A549 (cell line): ENCODE data around the gene TTN. TPM values are rescaled to one million over a fixed set of nuclear protein-coding genes. Genes with fewer than 3 reads are reported as not detected.
"Not testable (repeated sequence)": the region's sequence is repeated elsewhere in the genome, so short reads cannot be mapped to it uniquely, and the experiment has no call there.

Source experiments
- ATAC-seq, 2 experiments: fragments of 200-7000 bp in 1 of 2; fragments of >200 bp in 1 of 2; cut with Nextera tagmentation in 1 of 2; cut with Tn5 transposase in 1 of 2; 3 replicates each; pipeline versions ENCODE4 v1.8.0 to v1.9.1; 2018 to 2020; ENCODE audit warnings: mild to moderate bottlenecking in 1 of 2, moderate library complexity in 1 of 2
- CTCF ChIA-PET: fragments of 300-600 bp; sonication (Branson Sonifier 250); formaldehyde crosslinking; extraction: SDS; loops from one replicate; lab custom pipeline; 2021; ENCODE audit warnings: antibody characterized with exemption, inconsistent platforms; lab: Yijun Ruan, JAX
- POLR2A ChIA-PET: fragments of 350-600 bp; formaldehyde crosslinking; extraction: SDS; loops from one replicate; lab custom pipeline; 2021; ENCODE audit warnings: antibody characterized with exemption, inconsistent platforms; lab: Yijun Ruan, JAX
- DNase-seq, 2 experiments: peaks; one replicate each; pipeline versions ENCODE4 v3.0.0 to v3.0.0-alpha.2; 2011 to 2016; ENCODE audit warnings: low read depth in 1 of 2, low spot score in 1 of 2
- FAIRE-seq: peaks from 2 replicates; lab custom pipeline; 2011; peaks lifted over from hg19 to GRCh38; lab: Jason Lieb, UNC
- H3K27ac ChIP-seq, 2 experiments: fragments of >200 bp; sonication (Bioruptor Twin); formaldehyde crosslinking; 3 replicates each; pipeline ENCODE4 v1.5.1; 2016 to 2017
- H3K4me1 ChIP-seq: fragments of >200 bp; sonication (Bioruptor Twin); formaldehyde crosslinking; 3 replicates; pipeline ENCODE4 v1.6.1; 2016
- H3K4me2 ChIP-seq: fragments of >200 bp; sonication (Bioruptor Twin); formaldehyde crosslinking; 3 replicates; pipeline ENCODE4 v1.6.1; 2016
- H3K4me3 ChIP-seq: fragments of >200 bp; sonication (Bioruptor Twin); formaldehyde crosslinking; 3 replicates; pipeline ENCODE4 v1.5.1; 2016
- H3K9me3 ChIP-seq: fragments of >200 bp; sonication (Bioruptor Twin); formaldehyde crosslinking; 3 replicates; pipeline ENCODE4 v1.6.1; 2016
- CBX8 ChIP-seq: fragments of 200-600 bp; sonication (generic); IDR thresholded peaks from 2 replicates; pipeline ENCODE4 v1.6.1; 2016
- EHF ChIP-seq: fragments of 250-450 bp; sonication (Bioruptor Pico); IDR thresholded peaks from 2 replicates; pipeline ENCODE4 v1.5.0; 2020; ENCODE audit warnings: mild to moderate bottlenecking
- EHMT2 ChIP-seq: fragments of 200-600 bp; sonication (generic); IDR thresholded peaks from 2 replicates; pipeline ENCODE4 v1.6.1; 2016; ENCODE audit warnings: antibody characterized with exemption, low read depth, mild to moderate bottlenecking, moderate library complexity
- FOSL2 ChIP-seq, 2 experiments: fragments of 450-650 bp in 1 of 2; fragments of >200 bp in 1 of 2; sonication (Bioruptor Twin) in 1 of 2; formaldehyde crosslinking; IDR thresholded peaks; 2 replicates each; pipeline versions ENCODE4 v1.5.0 to v1.6.1; 2016 to 2020; ENCODE audit warnings: mild to moderate bottlenecking in 1 of 2, moderate library complexity in 1 of 2
- HDAC2 ChIP-seq: fragments of 200-600 bp; sonication (generic); IDR thresholded peaks from 2 replicates; pipeline ENCODE4 v1.6.1; 2016
- HOXB13 ChIP-seq: fragments of 250-450 bp; sonication (Bioruptor Pico); IDR thresholded peaks from 2 replicates; pipeline ENCODE4 v1.5.0; 2020; ENCODE audit warnings: low read depth, mild to moderate bottlenecking, moderate library complexity
- KDM1A ChIP-seq: fragments of 200-600 bp; sonication (generic); IDR thresholded peaks from 2 replicates; pipeline ENCODE4 v1.6.1; 2016; ENCODE audit warnings: low read depth, mild to moderate bottlenecking
- MAZ ChIP-seq: fragments of 150-350 bp; IDR thresholded peaks from 2 replicates; pipeline ENCODE4 v1.6.1; 2014; ENCODE audit warnings: antibody characterized with exemption, low read depth, low read length, borderline replicate concordance
- NR3C1 ChIP-seq: fragments of >200 bp; sonication (Bioruptor Twin); formaldehyde crosslinking; IDR thresholded peaks from 3 replicates; pipeline ENCODE4 v1.6.1; 2017
- POLR2AphosphoS2 ChIP-seq: conservative IDR thresholded peaks from 2 replicates; pipeline ENCODE4 v1.6.1; 2012; ENCODE audit warnings: low read length, improper control_type of control experiment, inconsistent platforms
- RAD21 ChIP-seq, 2 experiments: fragments of >200 bp in 1 of 2; sonication (Bioruptor Twin) in 1 of 2; formaldehyde crosslinking in 1 of 2; IDR thresholded peaks in 1 of 2; conservative IDR thresholded peaks in 1 of 2; 2 replicates in 1 of 2; 3 replicates in 1 of 2; pipeline ENCODE4 v1.6.1; 2012 to 2018; ENCODE audit warnings: inconsistent platforms in 1 of 2
- RNF2 ChIP-seq: fragments of 200-600 bp; sonication (generic); IDR thresholded peaks from 2 replicates; pipeline ENCODE4 v1.6.1; 2016; ENCODE audit warnings: low read depth, mild to moderate bottlenecking, antibody characterized with exemption, moderate library complexity, borderline replicate concordance
- SREBF2 ChIP-seq: fragments of 450-650 bp; IDR thresholded peaks from 2 replicates; pipeline ENCODE4 v1.6.1; 2014; ENCODE audit warnings: mild to moderate bottlenecking, moderate library complexity
- TP53 ChIP-seq: fragments of 250-450 bp; sonication (Bioruptor Pico); IDR thresholded peaks from 2 replicates; pipeline ENCODE4 v1.5.0; 2021; ENCODE audit warnings: mild to moderate bottlenecking, moderate library complexity
- ZNF302 ChIP-seq: fragments of 250-450 bp; sonication (Bioruptor Pico); IDR thresholded peaks from 2 replicates; pipeline ENCODE4 v1.9.0; 2021; ENCODE audit warnings: inconsistent platforms, mild to moderate bottlenecking, moderate library complexity
- WGBS: methylation state at CpG from one replicate; pipeline ENCODE4 v1.1.6; 2017; ENCODE audit errors: missing lambda C conversion rate; 5-methylcytosine and 5-hydroxymethylcytosine counted together
- polyA plus RNA-seq, 4 experiments: library from polyadenylated mRNA; depleted of rRNA in 3 of 4; stranded (reverse); fragments of >200 nt; fragmentation: RNase III in 1 of 4; extraction: RNeasy Plus Mini Kit Qiagen cat#74134 plus additional on column Dnase treatment in 1 of 4; gene quantifications; 2 replicates in 3 of 4; 3 replicates in 1 of 4; pipeline ENCODE4 v1.2.3, GENCODE V29; 2011 to 2017
- TF ChIP-seq, protein P1 (sequence below): fragments of >200 bp; sonication (Bioruptor Twin); formaldehyde crosslinking; IDR thresholded peaks from 3 replicates; pipeline ENCODE4 v1.6.1; 2016
- TF ChIP-seq, protein P2 (sequence below): fragments of 150-350 bp; IDR thresholded peaks from 2 replicates; pipeline ENCODE4 v1.6.1; 2014; ENCODE audit warnings: low read depth, mild to moderate bottlenecking, low read length
- TF ChIP-seq, protein P3 (sequence below): fragments of 250-450 bp; sonication (Bioruptor Pico); IDR thresholded peaks from 2 replicates; pipeline ENCODE4 v1.5.0; 2021; ENCODE audit warnings: mild to moderate bottlenecking, moderate library complexity, borderline replicate concordance

The TTN gene
- polyA plus RNA-seq, 2 of the 4 experiments (the other 2 are of a cell fraction), result under 0.01 TPM; not detected in 1

DNA sequence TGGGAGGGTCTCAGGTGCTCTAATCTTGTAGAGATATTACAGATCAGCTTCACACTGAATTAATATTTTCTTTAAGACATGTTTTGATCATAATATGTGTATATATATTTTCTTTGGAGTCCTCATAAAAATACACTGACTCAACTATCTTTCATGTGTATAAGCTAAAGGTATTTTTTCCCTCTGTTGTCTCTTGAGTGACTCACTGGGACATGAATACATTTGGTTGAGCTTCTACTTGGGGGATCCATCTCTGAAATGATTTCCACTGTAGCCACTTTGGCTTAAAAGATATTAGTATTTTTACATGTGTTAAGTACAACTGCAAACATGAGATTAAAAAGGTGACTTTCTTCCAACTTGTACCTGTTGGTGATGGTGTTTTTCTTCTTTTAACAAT lies 140.8 kb downstream of the TTN start:
- Histone ChIP-seq H3K4me1 (no peaks in the 10 kb centered on the region), H3K4me2 (no peak overlapping the region), H3K4me3 (no peak overlapping the region), H3K9me3 (no peaks in the 10 kb centered on the region), H3K27ac (no peak overlapping the region)
- ATAC-seq, result no peak
- no peak for FAIRE-seq
- CTCF ChIA-PET, result no interaction called here
- no peak for TF ChIP-seq TP53
- no peak for TF ChIP-seq ZNF302 (CRISPR knock-in tag)
- no peak for TF ChIP-seq POLR2AphosphoS2
- TF ChIP-seq HOXB13, result no peak
- no peak for TF ChIP-seq FOSL2 (IDR thresholded peaks at IDR 0.05)
- no peak for TF ChIP-seq FOSL2 (CRISPR knock-in tag; IDR thresholded peaks at IDR 0.05)
- no peak for TF ChIP-seq EHMT2
- TF ChIP-seq RNF2, result no peak
- no peak for TF ChIP-seq SREBF2
- TF ChIP-seq, protein P1, sequence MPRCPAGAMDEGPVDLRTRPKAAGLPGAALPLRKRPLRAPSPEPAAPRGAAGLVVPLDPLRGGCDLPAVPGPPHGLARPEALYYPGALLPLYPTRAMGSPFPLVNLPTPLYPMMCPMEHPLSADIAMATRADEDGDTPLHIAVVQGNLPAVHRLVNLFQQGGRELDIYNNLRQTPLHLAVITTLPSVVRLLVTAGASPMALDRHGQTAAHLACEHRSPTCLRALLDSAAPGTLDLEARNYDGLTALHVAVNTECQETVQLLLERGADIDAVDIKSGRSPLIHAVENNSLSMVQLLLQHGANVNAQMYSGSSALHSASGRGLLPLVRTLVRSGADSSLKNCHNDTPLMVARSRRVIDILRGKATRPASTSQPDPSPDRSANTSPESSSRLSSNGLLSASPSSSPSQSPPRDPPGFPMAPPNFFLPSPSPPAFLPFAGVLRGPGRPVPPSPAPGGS, result no peak
- TF ChIP-seq, protein P2, sequence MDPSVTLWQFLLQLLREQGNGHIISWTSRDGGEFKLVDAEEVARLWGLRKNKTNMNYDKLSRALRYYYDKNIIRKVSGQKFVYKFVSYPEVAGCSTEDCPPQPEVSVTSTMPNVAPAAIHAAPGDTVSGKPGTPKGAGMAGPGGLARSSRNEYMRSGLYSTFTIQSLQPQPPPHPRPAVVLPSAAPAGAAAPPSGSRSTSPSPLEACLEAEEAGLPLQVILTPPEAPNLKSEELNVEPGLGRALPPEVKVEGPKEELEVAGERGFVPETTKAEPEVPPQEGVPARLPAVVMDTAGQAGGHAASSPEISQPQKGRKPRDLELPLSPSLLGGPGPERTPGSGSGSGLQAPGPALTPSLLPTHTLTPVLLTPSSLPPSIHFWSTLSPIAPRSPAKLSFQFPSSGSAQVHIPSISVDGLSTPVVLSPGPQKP, result no peak
- TF ChIP-seq, protein P3, sequence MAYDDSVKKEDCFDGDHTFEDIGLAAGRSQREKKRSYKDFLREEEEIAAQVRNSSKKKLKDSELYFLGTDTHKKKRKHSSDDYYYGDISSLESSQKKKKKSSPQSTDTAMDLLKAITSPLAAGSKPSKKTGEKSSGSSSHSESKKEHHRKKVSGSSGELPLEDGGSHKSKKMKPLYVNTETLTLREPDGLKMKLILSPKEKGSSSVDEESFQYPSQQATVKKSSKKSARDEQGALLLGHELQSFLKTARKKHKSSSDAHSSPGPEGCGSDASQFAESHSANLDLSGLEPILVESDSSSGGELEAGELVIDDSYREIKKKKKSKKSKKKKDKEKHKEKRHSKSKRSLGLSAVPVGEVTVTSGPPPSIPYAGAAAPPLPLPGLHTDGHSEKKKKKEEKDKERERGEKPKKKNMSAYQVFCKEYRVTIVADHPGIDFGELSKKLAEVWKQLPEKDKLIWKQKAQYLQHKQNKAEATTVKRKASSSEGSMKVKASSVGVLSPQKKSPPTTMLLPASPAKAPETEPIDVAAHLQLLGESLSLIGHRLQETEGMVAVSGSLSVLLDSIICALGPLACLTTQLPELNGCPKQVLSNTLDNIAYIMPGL (CRISPR knock-in tag), result no peak
- POLR2A ChIA-PET, result no interaction called here
- DNase-seq, result no peak

DNA sequence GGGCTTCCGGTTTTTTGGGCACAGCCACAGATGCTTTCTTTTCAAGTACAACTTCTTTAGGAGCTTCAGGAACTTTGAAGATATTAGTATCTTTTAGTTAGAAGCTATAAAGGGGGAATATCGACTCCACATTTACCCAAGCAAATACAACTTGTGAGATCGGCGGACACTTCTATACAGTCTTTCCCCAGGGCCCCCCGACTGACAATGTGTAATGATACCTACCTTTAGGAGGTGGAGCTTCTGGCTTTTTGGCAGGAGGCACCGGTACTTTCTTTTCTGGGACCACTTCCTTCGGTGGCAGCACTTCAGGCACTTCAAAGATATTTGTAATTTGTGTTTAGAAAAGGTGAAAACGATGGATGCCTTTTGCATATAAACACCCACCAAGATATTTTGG lies 148.7 kb downstream of the TTN start:
- H3K27ac ChIP-seq, DNase-seq, FAIRE-seq, CTCF ChIA-PET, H3K9me3 ChIP-seq, POLR2A ChIA-PET, H3K4me1 ChIP-seq, ATAC-seq, H3K4me3 ChIP-seq, H3K4me2 ChIP-seq: not testable (repeated sequence)
- 0% methylated on average over 3 of the region's 8 CpGs for WGBS

DNA sequence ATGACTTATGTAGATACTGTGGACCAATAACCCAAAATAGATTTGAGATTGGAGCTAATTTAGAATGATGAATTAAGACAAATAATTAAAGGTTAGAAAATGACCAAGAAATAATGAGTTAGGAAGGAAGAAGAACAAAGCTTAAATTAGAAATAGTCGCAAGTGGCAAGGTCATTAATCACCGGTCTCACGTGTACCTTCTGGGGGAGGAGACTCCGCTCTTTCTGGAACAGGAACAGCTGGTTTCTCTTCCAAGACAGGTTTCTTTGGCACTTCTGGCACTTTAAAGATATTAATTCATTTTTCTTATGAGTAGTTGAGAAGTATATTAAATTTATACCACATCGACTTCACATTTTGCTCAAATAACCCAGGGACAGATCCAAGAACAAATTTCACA lies 156.7 kb downstream of the TTN start:
- DNase-seq, result no peak
- POLR2A ChIA-PET, result no interaction called here
- no peaks in the 10 kb centered on the region for H3K9me3 ChIP-seq
- CTCF ChIA-PET, result no interaction called here
- ATAC-seq, result no peak
- TF ChIP-seq KDM1A (no peak), RAD21 (conservative IDR thresholded peaks at IDR 0.05 in 1 of 2, IDR thresholded peaks at IDR 0.05 in 1 of 2) (no peak), FOSL2 (IDR thresholded peaks at IDR 0.05) (no peak), FOSL2 (CRISPR knock-in tag; IDR thresholded peaks at IDR 0.05) (no peak), EHF (CRISPR knock-in tag) (no peak), HDAC2 (no peak), CBX8 (no peak), MAZ (no peak), NR3C1 (no peak)
- no peak overlapping the region for H3K4me3 ChIP-seq
- 43% methylated on average over 5 of the region's 5 CpGs for WGBS
- no peak for FAIRE-seq
- no peaks in the 10 kb centered on the region for H3K4me1 ChIP-seq
- no peak overlapping the region for H3K4me2 ChIP-seq
- no peak overlapping the region for H3K27ac ChIP-seq
